HCT116 (cell line): ENCODE results near the gene HPS5. TPM values are rescaled to one million over a fixed set of nuclear protein-coding genes. Genes with fewer than 3 reads are reported as not detected.

Source experiments
- ATAC-seq: fragments of 200-7000 bp; cut with Tn5 transposase; 2 replicates; pipeline ENCODE4 v1.9.1; 2020; ENCODE audit warnings: mild to moderate bottlenecking, moderate library complexity
- BruUV-seq: library from RNA; stranded (reverse); fragments of 400-500 nt; replicated peaks from 2 replicates; lab custom pipeline; 2021; lab: Mats Ljungman, UMichigan
- CTCF ChIA-PET: fragments of 300-600 bp; sonication (Branson Sonifier 250); formaldehyde crosslinking; loops from one replicate; lab custom pipeline; 2021; ENCODE audit warnings: antibody characterized with exemption; lab: Charles Lee
- POLR2A ChIA-PET: fragments of 300-600, 350-600 bp; sonication (Branson Sonifier 250); formaldehyde crosslinking; loops from one replicate; lab custom pipeline; 2021; ENCODE audit warnings: antibody characterized with exemption; lab: Charles Lee
- RAD21 ChIA-PET, 2 experiments: fragments of 300-600 bp; sonication (Branson Sonifier 250); formaldehyde crosslinking; loops; one replicate each; lab custom pipeline; 2023; ENCODE audit warnings: low total read pairs in 2 of 2; ENCODE audit not compliant: uncharacterized antibody in 2 of 2, unreplicated experiment in 2 of 2, low non-redundant PET in 1 of 2; lab: Charles Lee
- DNase-seq: peaks from one replicate; pipeline ENCODE4 v3.0.0-alpha.2; 2010; ENCODE audit warnings: low read depth, low spot score
- H2AFZ ChIP-seq: fragments of 200-600 bp; shearing (Covaris generic), sonication (generic); 2 replicates; pipeline ENCODE4 v1.6.1; 2017; ENCODE audit warnings: low read depth, mixed run types, mixed read lengths, antibody characterized with exemption, low read length; ENCODE audit not compliant: poor library complexity, severe bottlenecking
- H3K27ac ChIP-seq: 2 replicates; pipeline ENCODE4 v1.5.1; 2012; ENCODE audit warnings: low read depth, low read length
- H3K27me3 ChIP-seq: fragments of 200-600 bp; sonication (generic); 2 replicates; pipeline ENCODE4 v1.6.1; 2016; ENCODE audit warnings: mixed run types, low read length, mixed read lengths; ENCODE audit not compliant: insufficient read depth
- H3K36me3 ChIP-seq, 2 experiments: fragments of 200-500 bp in 1 of 2; fragments of 200-600 bp in 1 of 2; sonication (Bioruptor generic) in 1 of 2; sonication (generic) in 1 of 2; 2 replicates each; pipeline versions ENCODE4 v1.5.1 to v1.6.1; 2014 to 2016; ENCODE audit warnings: low read length in 2 of 2, inconsistent platforms in 1 of 2, mixed read lengths in 1 of 2, mixed run types in 1 of 2; ENCODE audit not compliant: insufficient read depth in 2 of 2, control insufficient read depth in 1 of 2
- H3K4me1 ChIP-seq, 2 experiments: fragments of 200-600 bp in 1 of 2; sonication (generic) in 1 of 2; 2 replicates each; pipeline versions ENCODE4 v1.5.1 to v1.6.1; 2012 to 2017; ENCODE audit warnings: low read length in 2 of 2, inconsistent platforms in 1 of 2, mild to moderate bottlenecking in 1 of 2, mixed read lengths in 1 of 2, mixed run types in 1 of 2, moderate library complexity in 1 of 2; ENCODE audit not compliant: insufficient read depth in 2 of 2, control insufficient read depth in 1 of 2
- H3K4me2 ChIP-seq: fragments of 200-600 bp; sonication (generic); 2 replicates; pipeline ENCODE4 v1.6.1; 2017; ENCODE audit warnings: mixed run types, low read length, mixed read lengths
- H3K4me3 ChIP-seq, 2 experiments: fragments of 200-600 bp in 1 of 2; sonication (generic) in 1 of 2; replicated peaks in 1 of 2; 2 replicates each; pipeline ENCODE4 v1.5.1; 2011 to 2016; ENCODE audit warnings: low read length in 2 of 2, control low read depth in 1 of 2, low read depth in 1 of 2, mild to moderate bottlenecking in 1 of 2, mixed read lengths in 1 of 2, mixed run types in 1 of 2
- H3K79me2 ChIP-seq: fragments of 200-600 bp; sonication (generic); 2 replicates; pipeline ENCODE4 v1.6.1; 2017; ENCODE audit warnings: mild to moderate bottlenecking, mixed run types, low read length, moderate library complexity, mixed read lengths; ENCODE audit not compliant: insufficient read depth
- H3K9ac ChIP-seq: fragments of 200-600 bp; sonication (generic); 2 replicates; pipeline ENCODE4 v1.6.1; 2016; ENCODE audit warnings: low read length, mixed read lengths
- H3K9me2 ChIP-seq: fragments of 200-600 bp; sonication (generic), shearing (Covaris generic); 2 replicates; pipeline ENCODE4 v1.6.1; 2017; ENCODE audit warnings: mixed run types, mild to moderate bottlenecking, moderate library complexity; ENCODE audit not compliant: insufficient read depth
- H3K9me3 ChIP-seq, 2 experiments: fragments of 200-500 bp in 1 of 2; fragments of 200-600 bp in 1 of 2; sonication (Bioruptor generic) in 1 of 2; sonication (generic) in 1 of 2; 2 replicates each; pipeline ENCODE4 v1.6.1; 2014 to 2017; ENCODE audit warnings: low read length in 2 of 2, mixed read lengths in 2 of 2, inconsistent platforms in 1 of 2, low read depth in 1 of 2, mild to moderate bottlenecking in 1 of 2, mixed run types in 1 of 2, moderate library complexity in 1 of 2; ENCODE audit not compliant: control insufficient read depth in 1 of 2, insufficient read depth in 1 of 2
- H4K20me1 ChIP-seq: fragments of 200-600 bp; sonication (generic), shearing (Covaris generic); 2 replicates; pipeline ENCODE4 v1.6.1; 2017; ENCODE audit warnings: mixed run types, mild to moderate bottlenecking, moderate library complexity; ENCODE audit not compliant: insufficient read depth
- CEBPB ChIP-seq: IDR thresholded peaks from 2 replicates; pipeline ENCODE4 v1.6.1; 2012; ENCODE audit warnings: low read depth
- EGR1 ChIP-seq: IDR thresholded peaks from 2 replicates; pipeline ENCODE4 v1.6.1; 2012; ENCODE audit warnings: low read depth
- ELF1 ChIP-seq: IDR thresholded peaks from 2 replicates; pipeline ENCODE4 v1.6.1; 2012; ENCODE audit warnings: low read depth, borderline replicate concordance
- FOSL1 ChIP-seq: IDR thresholded peaks from 2 replicates; pipeline ENCODE4 v1.6.1; 2012; ENCODE audit warnings: low read depth
- MAX ChIP-seq: IDR thresholded peaks from 2 replicates; pipeline ENCODE4 v1.6.1; 2012
- POLR2A ChIP-seq: IDR thresholded peaks from 2 replicates; pipeline ENCODE4 v1.7.0; 2011; ENCODE audit warnings: borderline replicate concordance; ENCODE audit not compliant: insufficient read depth, insufficient read length; ENCODE audit errors: extremely low read depth
- SP1 ChIP-seq: IDR thresholded peaks from 2 replicates; pipeline ENCODE4 v1.6.1; 2012; ENCODE audit warnings: low read depth
- YY1 ChIP-seq: IDR thresholded peaks from 2 replicates; pipeline ENCODE4 v1.6.1; 2011; ENCODE audit warnings: low read length, low read depth, moderate library complexity, mild to moderate bottlenecking; ENCODE audit not compliant: insufficient replicate concordance; ENCODE audit errors: extremely low read depth
- ZFX ChIP-seq: fragments of 450-650 bp; IDR thresholded peaks from 2 replicates; pipeline ENCODE4 v1.6.1; 2017
- intact Hi-C: fragments of 100-400 bp; cut with micrococcal nuclease; formaldehyde crosslinking; loops from 2 replicates; pipeline ENCODE4 v1.10.0; 2022
- total RNA-seq: library from RNA; stranded (reverse); gene quantifications from one replicate; pipeline ENCODE4 v1.2.1, GENCODE V29; 2021; ENCODE audit not compliant: unreplicated experiment
- TF ChIP-seq, protein P1 (sequence below): IDR thresholded peaks from 2 replicates; pipeline ENCODE4 v1.6.1; 2012; ENCODE audit warnings: low read depth
- TF ChIP-seq, protein P2 (sequence below): IDR thresholded peaks from 2 replicates; pipeline ENCODE4 v1.6.1; 2012

The HPS5 gene
- total RNA-seq, 1 experiment from 2014 or later, result 19.6 TPM

DNA sequence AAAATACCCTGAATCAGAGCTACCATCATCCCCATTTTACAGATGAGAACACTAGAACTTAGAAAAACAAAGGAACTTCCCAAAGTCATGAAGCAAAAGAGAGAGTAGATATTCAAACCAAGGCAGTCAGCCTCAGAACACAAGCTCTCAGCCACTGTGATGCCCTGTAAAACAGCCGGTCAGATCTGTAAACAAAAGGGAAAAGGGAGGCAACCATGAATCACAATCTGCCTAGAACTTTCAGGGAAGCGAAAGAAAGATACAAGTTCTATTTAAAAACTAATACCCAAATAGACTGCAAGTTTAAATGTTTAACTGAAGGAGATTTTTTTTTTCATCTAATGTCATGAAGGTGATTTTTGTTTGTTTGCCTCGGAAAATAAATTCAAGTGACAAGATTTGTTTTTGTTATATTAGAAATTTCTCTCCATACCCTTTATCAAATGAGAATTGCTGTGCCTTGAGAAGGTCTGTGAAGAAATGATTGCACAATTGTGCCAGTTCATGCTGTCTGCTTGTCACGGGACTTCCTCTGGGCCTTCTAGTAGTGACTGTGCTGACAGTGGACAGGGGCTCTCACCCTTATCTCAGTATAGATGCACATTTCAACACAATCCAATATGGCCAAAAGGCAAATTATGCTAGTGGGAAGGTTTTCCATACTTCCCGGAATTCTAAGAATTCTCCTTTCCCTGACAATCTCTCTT is 44.2 kb downstream of the HPS5 start (continued):
- TF ChIP-seq, protein P1, sequence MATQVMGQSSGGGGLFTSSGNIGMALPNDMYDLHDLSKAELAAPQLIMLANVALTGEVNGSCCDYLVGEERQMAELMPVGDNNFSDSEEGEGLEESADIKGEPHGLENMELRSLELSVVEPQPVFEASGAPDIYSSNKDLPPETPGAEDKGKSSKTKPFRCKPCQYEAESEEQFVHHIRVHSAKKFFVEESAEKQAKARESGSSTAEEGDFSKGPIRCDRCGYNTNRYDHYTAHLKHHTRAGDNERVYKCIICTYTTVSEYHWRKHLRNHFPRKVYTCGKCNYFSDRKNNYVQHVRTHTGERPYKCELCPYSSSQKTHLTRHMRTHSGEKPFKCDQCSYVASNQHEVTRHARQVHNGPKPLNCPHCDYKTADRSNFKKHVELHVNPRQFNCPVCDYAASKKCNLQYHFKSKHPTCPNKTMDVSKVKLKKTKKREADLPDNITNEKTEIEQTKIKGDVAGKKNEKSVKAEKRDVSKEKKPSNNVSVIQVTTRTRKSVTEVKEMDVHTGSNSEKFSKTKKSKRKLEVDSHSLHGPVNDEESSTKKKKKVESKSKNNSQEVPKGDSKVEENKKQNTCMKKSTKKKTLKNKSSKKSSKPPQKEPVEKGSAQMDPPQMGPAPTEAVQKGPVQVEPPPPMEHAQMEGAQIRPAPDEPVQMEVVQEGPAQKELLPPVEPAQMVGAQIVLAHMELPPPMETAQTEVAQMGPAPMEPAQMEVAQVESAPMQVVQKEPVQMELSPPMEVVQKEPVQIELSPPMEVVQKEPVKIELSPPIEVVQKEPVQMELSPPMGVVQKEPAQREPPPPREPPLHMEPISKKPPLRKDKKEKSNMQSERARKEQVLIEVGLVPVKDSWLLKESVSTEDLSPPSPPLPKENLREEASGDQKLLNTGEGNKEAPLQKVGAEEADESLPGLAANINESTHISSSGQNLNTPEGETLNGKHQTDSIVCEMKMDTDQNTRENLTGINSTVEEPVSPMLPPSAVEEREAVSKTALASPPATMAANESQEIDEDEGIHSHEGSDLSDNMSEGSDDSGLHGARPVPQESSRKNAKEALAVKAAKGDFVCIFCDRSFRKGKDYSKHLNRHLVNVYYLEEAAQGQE, result no peak

DNA sequence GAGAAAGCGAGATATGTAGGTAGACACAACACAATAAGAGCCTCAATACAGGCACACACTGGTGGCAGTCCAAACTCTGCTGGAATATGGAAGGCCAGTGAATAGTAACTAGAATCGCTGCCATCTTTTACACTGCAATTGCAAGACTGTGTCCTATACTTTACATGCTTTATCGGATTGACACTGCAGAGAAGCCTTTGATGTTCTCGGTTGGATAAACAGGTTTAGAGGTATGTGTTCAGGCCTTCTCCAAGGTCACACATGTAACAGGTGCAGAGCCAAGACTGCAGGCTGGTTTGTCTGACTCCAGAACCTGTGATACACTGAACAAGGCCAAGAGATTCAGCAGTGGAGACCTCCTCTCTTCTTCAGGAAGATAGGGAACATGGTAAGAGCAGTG is 50.7 kb downstream of the HPS5 start:
- intact Hi-C loops, result no loop called here
- H4K20me1 ChIP-seq, result no peaks in the 10 kb centered on the region
- BruUV-seq, result no TSS peak
- H3K4me1 ChIP-seq, result no peaks in the 10 kb centered on the region
- H3K9me2 ChIP-seq, result no peaks in the 10 kb centered on the region
- TF ChIP-seq YY1, result no peak
- TF ChIP-seq EGR1, result no peak
- TF ChIP-seq MAX, result no peak
- TF ChIP-seq ZFX, result no peak
- no peak for TF ChIP-seq SP1
- TF ChIP-seq, protein P2, sequence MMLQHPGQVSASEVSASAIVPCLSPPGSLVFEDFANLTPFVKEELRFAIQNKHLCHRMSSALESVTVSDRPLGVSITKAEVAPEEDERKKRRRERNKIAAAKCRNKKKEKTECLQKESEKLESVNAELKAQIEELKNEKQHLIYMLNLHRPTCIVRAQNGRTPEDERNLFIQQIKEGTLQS, result no peak
- TF ChIP-seq ELF1, result no peak
- TF ChIP-seq FOSL1, result no peak
- TF ChIP-seq POLR2A, result no peak
- TF ChIP-seq CEBPB, result no peak
- TF ChIP-seq, protein P1, result no peak
- TF ChIP-seq, all 23 proteins: peak for 0
- ChIA-PET CTCF (no interaction called here), POLR2A (no interaction called here), RAD21 (no interaction called here)
- DNase-seq (no peak), ATAC-seq (no peak)
- H3K9me3 ChIP-seq, result no peaks in the 10 kb centered on the region
- no peak overlapping the region for H3K4me3 ChIP-seq
- H3K79me2 ChIP-seq, result no peaks in the 10 kb centered on the region
- no peak overlapping the region for H3K9ac ChIP-seq
- H2AFZ ChIP-seq, result no peak overlapping the region
- no peak overlapping the region for H3K27ac ChIP-seq
- no peaks in the 10 kb centered on the region for H3K27me3 ChIP-seq
- no peaks in the 10 kb centered on the region for H3K36me3 ChIP-seq
- H3K4me2 ChIP-seq, result no peak overlapping the region
